GM18873 (cell line): Measurements from ENCODE around the gene CYS1.

Experiments
- ATAC-seq: cut with Tn5 transposase; IDR thresholded peaks from one replicate; pipeline ENCODE4 v1.9.1; 2021; ENCODE audit warnings: mild to moderate bottlenecking, moderate library complexity, moderate number of reproducible peaks; ENCODE audit not compliant: unreplicated experiment, low FRiP score

The CYS1 gene

GRCh38 chr2:10053351-10053750, 26.9 kb downstream of the CYS1 start:
- no peak for ATAC-seq

- ATAC-seq, result no peak
Measured at GRCh38 chr2:10052216-10052615, 28.0 kb downstream of the CYS1 start.

GRCh38 chr2:10048501-10049171, 31.6 kb downstream of the CYS1 start:
- ATAC-seq, result no peak

GRCh38 chr2:10047616-10048500, 32.4 kb downstream of the CYS1 start:
- no peak for ATAC-seq

GRCh38 chr2:10046931-10047330, 33.3 kb downstream of the CYS1 start:
- ATAC-seq, result no peak

GRCh38 chr2:10045561-10046355, 34.5 kb downstream of the CYS1 start:
- ATAC-seq, result no peak

GRCh38 chr2:10043906-10044601, 36.2 kb downstream of the CYS1 start:
- no peak for ATAC-seq

GRCh38 chr2:10043256-10043905, 36.8 kb downstream of the CYS1 start, which contains the start of gene KLF11:
Gene KLF11, plus strand, starts transcription at chr2:10043550. Its CDS starts 167 bp downstream, at chr2:10043717.
- peak; percentile 47 for ATAC-seq

GRCh38 chr2:10042301-10043161, 37.7 kb downstream of the CYS1 start:
- no peak for ATAC-seq

GRCh38 chr2:10041711-10042110, 38.5 kb downstream of the CYS1 start:
- ATAC-seq, result no peak

- ATAC-seq, result no peak
Measured at GRCh38 chr2:10039658-10040410, 40.4 kb downstream of the CYS1 start.

GRCh38 chr2:10038716-10039115, 41.5 kb downstream of the CYS1 start:
- ATAC-seq, result no peak

- ATAC-seq, result no peak
Measured at GRCh38 chr2:10038123-10038522, 42.1 kb downstream of the CYS1 start.

GRCh38 chr2:10036095-10036884, 43.9 kb downstream of the CYS1 start:
- ATAC-seq, result no peak

- no peak for ATAC-seq
Measured at GRCh38 chr2:10035633-10036032, 44.6 kb downstream of the CYS1 start.

GRCh38 chr2:10035053-10035422, 45.2 kb downstream of the CYS1 start:
- no peak for ATAC-seq

GRCh38 chr2:10034333-10035052, 45.7 kb downstream of the CYS1 start:
- no peak for ATAC-seq
